SH-SY5Y (cell line): ENCODE results near the gene RC3H1.
A peak's percentile ranks its signal among the peaks of the same experiment; 100 is the strongest.

Experiments used
- GATA2 ChIP-seq: IDR thresholded peaks from 2 replicates; pipeline ENCODE4 v1.6.1; 2011; ENCODE audit warnings: mild to moderate bottlenecking, low read depth, low read length
- GATA3 ChIP-seq: IDR thresholded peaks from 2 replicates; pipeline ENCODE4 v1.6.1; 2011; ENCODE audit warnings: low read depth, mild to moderate bottlenecking, low read length, moderate library complexity

RC3H1 gene

DNA sequence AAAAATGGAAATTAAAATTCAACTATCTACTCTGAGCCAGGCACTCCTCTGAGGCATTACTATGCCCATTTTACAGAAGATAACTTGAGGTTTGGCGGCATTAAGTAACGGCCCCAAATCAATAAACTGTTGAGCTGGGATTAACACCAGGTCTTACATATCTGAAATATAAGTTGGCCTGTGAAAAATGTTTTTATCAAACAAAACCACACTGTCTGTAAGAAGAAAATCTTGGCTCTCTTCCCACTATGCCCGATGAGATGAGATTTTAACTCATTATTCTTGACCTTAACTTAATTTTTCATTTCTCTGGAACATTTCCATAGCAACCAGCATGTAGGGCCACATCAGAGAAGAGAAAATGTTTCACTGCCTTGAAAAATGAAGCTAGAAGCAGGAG, 21.8 kb downstream of the RC3H1 start:
- no peak for TF ChIP-seq GATA2
- TF ChIP-seq GATA3 = peak; percentile 52

DNA sequence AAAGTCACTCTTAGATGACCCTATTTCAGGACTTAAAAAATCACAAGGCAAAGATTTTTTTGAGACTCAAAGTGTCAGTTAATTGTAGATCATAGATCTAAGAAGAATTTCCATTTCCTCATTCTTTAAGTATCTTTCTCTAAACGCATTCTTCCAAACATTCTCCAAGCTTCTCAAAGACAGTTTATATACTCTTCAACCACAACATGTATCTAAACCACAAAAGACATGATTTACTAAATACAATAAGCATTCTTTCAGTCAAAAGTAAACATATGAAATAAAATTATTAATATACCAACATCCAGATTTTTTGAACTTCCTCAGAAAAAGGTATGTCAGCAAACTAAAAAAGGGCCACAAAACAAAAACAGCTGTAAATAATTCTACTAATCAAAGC, 24.4 kb downstream of the RC3H1 start:
- TF ChIP-seq GATA3 (no peak), GATA2 (no peak)

DNA sequence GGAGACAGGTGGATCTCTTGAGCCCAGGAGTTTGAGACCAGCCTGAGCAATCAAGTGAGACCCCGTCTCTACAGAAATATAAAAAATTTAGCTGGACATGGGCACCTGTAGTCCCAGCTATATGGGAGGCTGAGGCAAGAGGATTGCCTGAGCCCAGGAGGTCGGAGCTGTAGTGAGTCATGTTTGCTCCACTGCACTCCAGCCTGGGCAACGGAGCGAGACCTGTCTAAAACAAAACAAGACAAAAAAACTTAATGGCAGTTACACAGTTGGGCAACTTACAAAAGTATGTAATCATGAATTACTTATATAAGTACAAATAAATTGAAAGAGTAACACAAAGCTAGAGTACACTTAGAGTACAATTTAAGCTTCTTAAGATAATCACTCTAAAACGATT, 25.2 kb downstream of the RC3H1 start:
- TF ChIP-seq GATA2 (no peak), GATA3 (no peak)

DNA sequence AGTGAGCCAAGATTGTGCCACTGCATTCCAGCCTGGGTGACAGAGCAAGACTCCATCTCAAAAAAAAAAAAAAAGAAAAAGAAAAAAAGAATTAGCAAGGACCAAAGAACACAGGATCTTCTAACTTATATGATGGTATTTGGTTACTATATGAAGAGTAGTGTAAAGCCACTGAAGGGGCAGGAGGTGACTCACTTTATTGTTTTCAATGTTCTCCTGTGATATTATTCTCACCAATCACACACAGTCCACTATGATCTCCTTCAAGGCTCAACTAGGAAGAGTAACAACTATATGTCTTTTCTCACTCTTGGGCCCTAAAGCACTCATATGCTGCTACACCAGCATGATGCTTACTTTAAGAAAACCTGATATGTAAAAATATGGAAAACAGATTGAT, 26.7 kb downstream of the RC3H1 start:
- TF ChIP-seq GATA3 (no peak), GATA2 (no peak)

DNA sequence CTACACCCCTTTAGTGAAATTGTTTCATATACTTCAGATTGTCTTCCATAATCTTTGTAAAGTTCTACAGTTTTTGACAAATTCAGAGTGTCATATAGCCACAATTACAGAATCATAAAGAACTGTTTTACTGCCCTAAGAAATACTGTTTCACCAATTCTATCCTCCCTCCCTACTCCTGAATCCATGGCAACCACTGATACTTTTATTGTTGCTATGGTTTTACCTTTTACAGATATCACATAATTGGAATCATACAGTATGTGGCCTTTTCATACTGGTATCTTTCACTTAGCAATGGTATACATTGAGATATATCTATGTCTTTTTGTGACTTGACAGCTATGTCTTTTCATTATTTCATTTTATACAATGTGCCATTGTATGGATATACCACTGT, 34.1 kb downstream of the RC3H1 start:
- TF ChIP-seq GATA3 = no peak
- no peak for TF ChIP-seq GATA2

DNA sequence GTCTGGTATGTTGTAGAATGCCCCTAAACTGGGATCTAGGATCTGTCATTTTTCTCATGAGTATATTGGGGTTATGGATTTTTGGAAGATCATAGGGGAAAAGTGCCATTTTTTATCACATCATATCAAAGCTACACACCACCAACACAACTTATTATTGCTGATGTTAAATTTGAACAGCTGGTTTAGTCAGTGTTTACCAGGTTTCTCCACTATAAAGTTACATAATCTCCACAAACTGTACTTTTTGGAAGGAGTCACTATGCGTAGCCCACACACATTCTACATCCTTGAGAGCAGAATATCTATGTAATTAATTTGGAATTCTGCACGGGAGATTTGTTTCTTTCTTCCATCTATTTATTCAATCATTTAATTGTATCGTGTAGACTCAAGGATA, 35.2 kb downstream of the RC3H1 start:
- no peak for TF ChIP-seq GATA2
- no peak for TF ChIP-seq GATA3

DNA sequence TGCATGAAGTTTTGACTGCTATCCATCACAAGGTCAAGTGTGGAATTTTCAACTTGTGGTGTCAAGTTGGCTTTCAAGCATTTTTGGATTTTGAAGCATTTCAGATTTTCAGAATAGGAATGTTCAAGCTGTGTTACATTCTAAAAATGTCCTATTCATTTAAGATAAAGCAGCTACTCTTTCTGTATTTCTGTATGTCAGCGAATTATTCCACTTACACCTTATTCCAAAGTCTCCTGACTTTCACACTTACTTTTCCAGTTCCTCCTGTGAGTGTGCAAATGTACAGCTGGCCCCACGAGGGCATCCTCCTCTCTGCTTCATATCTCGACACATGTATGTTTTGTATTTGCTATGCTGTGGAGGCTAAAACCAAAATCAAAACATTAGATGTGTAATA, 51.9 kb downstream of the RC3H1 start:
- no peak for TF ChIP-seq GATA2
- no peak for TF ChIP-seq GATA3

DNA sequence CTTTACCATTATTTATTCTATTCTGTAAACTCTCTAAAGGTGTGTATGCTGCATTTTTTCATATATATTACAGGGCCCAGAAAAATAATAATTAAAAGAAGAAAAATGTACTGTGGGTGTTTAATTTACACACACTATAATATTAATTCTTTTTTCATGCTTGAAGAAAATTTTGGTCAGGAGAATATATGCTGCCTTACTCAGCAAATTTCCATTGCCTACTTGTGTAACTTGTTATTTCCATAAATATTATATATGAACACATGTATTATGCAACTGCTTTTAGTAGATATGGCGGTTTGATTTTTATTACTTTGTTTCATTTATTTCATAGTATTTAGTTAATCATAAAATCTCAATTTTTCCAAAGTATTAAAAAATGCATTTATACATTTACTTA, 58.7 kb downstream of the RC3H1 start:
- no peak for TF ChIP-seq GATA2

DNA sequence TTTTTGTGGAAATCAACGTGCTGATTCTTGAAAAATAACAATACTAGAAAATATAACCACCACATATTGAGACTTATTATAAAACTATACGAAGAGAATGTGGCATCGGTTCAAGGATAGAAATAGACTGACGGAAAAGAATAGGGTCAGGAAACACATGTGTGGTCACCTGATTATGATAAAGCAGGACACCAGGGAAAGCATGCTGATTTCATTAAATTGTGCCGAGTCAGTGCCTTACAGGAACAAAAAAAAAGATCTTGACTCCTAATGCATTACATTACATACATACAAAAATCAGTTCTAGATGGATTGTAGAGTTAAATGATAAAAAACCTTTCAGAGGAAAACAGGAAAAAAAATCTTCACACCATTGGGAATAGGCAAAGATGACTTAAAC, 61.5 kb downstream of the RC3H1 start:
- TF ChIP-seq GATA3 (peak; percentile 13; the same call in 1 of the 2 replicates), GATA2 (no peak)

DNA sequence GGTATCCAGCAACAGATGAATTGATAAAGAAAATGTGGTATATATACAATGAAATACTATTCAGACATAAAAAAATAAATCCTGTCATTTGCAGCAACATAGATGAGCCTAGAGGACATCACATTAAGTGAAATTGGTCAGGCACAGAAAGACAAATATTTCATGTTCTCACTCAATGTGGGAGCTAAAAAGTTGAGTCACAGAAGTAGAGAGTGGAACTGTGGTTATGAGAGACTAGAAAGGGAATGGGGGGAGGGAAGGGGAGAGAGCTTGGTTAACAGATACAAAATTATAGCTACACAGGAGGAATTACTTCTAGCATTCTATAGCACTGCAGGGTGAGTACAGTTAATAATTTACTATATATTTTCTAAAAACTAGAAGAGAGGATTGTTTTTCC, 68.0 kb downstream of the RC3H1 start:
- TF ChIP-seq GATA3 (no peak), GATA2 (no peak)

DNA sequence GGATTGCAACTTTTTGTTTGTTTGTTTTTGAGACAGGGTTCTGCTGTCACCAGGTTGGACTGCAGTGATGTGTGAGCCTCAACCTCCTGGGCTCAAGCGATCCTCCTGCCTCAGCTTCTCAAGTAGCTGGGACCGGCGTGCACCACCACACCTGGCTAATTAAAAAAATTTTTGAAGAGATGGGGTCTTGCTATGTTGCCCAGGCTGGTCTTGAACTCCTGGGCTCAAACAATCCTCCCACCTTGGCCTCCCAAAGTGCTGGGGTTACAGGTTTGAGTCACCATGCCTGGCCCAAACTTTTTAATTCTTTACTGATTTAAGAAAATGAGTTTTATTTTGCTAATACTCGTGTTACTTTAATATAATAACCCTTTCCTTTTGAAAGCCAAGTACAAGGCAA, 73.6 kb downstream of the RC3H1 start:
- TF ChIP-seq GATA3 (no peak), GATA2 (no peak)

DNA sequence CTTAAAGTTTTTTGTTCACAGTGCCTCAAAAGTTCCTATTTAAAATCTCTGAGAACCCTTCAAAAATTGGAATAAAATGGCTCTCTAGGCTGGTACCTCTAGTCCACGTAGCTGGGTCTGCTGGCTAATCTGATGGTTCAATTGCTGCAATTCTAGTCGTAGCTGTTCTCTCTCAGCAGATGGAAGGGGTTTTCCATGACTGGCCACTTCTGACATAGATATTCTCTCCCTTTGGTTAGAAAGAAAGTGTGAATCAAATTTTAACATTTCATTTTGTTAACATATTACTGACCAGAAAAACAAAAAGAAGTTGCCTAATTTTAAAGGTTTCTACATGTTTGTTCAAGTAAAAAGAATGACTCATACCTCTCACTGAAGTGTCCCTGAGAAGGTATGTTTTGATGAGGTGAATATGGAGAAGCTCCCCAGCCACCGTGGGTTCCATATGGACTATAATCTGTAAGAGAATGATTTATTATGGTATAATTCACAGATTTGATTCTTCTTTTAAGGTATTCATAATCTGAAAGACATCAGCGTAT, 75.7 kb downstream of the RC3H1 start:
- no peak for TF ChIP-seq GATA3
- no peak for TF ChIP-seq GATA2

DNA sequence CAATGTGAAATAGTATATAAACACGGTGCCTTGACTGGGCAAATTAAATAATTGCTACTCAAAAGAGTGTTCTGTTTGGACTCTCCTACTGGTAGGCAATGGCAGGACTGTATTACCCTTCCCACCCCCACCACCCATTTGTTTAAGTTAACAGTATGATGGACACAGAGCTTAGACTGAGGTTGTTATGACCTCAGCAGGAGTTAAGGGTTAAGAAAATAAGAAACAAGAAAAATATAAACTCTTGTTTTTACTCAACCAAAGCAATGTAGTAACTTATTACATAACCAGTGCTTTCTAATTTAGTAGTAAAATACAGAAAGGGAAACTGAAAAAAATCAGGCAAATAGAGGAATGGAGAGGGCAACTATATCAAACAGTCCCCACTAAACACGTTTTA, 85.1 kb downstream of the RC3H1 start:
- TF ChIP-seq GATA2 (no peak), GATA3 (no peak)

DNA sequence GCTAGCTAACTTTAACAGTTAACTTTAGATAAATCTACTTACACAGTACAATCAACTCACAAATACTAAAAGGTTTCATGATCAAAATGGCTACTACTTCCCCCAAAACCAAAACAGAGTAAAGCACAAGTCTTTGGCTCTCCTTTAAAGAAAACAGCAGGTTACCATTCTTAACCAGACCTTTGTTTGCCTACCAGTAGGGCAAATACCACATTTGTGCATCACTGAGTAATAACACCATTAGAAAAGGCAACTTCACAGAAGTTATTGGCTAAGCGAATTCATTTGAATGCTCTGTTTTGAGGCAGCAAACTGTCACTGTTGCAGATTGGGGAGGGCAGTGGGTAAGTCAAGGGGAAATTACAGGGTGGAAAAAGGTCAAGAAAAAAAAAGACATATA, 87.7 kb downstream of the RC3H1 start:
- TF ChIP-seq GATA2 (no peak), GATA3 (no peak)

DNA sequence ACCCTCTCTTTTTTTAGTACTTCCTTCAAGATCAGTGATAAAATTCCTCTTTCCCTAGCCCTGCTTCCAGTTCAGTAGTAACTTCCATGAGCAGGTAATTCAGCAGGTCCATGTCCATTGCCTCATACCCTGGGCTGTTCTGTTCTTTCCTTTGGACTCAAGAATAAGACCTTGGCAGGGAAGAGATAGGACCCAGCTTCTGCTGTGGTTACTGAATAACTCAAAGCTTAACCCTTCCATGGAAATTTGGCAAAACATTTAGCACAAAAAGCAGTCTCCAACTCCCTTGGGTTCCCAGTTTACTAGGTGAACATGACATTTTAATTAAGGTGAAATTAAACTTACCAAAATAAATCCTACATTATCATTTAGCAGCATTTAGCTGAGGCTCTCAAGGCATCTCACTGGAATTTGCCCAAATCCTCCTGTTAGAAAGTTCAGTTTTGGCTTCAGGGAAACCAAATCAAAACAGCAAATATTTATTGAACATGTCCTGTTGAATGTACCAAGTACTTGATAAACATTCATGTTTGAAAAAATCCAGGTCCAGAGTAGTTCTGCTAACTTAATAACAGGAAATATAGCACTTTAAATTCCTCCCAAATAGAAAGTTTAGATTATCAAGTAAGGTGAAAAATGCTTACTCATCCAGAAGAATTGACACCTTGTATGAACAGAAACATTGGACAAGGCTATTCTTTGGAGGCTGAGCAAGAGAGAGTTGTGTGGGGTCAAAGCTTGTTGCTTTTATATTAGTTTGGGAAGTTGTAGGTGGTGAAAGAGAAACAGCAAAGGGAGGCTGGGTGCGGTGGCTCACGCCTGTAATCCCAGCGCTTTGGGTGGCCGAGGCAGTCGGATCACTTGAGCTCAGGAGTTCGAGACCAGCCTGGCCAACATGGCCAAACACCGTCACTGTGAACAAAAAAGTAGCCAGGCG, 96.6 kb downstream of the RC3H1 start:
- no peak for TF ChIP-seq GATA3
- TF ChIP-seq GATA2 = no peak

DNA sequence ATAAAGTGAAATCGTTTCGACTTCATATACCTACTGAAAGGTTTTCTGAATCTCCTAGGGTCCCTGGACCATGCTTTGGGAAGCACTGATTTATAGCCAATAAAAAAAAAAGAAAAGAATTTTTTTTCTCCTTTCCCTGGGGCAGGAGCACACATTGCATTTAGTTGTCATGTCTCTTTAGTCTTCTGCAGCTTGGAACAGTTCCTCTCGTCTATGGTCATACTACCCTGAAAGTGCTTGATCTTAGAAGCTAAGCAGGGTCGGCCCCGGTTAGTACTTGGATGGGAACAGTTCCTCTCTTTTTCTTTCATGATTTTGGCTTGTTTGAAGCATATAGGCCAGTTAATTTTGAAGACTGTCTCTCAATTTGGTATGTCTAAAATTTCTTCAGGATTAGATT, 101.3 kb downstream of the RC3H1 start:
- TF ChIP-seq GATA3 = no peak
- no peak for TF ChIP-seq GATA2

DNA sequence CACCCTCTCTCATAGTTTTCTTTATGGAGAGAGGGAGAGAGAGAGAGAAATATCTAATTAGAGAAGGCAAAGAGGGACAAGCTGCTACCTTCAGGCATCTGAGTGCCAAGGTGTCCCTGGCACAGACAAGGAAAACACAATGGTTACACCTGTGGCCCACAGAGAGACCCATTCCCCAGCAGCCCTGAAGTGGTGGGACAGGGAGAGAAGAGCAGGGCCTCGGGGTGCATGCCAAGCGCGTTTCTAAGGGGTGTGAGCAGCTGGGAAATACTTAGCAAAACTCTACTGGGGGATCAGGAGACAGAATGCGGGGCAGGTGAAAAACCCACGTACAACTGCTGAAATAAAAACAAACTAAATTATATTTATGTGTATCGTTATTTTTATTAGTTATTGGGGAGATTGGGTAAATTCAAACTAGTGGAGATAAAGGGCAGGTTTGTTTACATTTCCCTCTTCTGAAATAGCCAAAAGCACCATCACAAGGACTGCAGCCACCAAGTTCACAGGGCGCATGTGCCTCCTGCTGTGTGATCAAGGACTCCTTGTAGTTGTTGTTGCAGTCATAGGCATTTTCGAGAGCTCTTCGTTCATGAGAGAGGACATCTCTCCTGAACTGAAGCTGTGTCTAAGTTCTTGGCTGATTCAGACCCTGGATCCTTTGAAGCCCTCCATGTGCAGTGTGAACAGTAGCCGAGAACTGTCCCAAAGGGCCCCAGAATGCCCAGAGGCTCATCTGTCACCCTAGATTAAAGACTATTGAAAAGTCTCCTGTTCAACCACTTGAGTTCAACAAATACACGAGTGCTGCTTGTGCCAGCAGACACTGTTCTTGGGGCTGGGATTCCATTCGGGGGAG, 104.3 kb downstream of the RC3H1 start:
- TF ChIP-seq GATA2 (no peak), GATA3 (no peak)
